HepG2 (cell line): Measurements from ENCODE around the gene ACAN. TPM values are rescaled to one million over a fixed set of nuclear protein-coding genes. Genes with fewer than 3 reads are reported as not detected.

ENCODE experiments used
- ATAC-seq: fragments of 200-7000 bp; cut with Tn5 transposase; 3 replicates; pipeline ENCODE4 v1.9.1; 2020; ENCODE audit warnings: mild to moderate bottlenecking, moderate library complexity
- BruUV-seq: library from RNA; stranded (reverse); fragments of 400-500 nt; replicated peaks from 2 replicates; lab custom pipeline; 2021; lab: Mats Ljungman, UMichigan
- CTCF ChIA-PET: fragments of 300-600 bp; formaldehyde crosslinking; extraction: SDS; loops from one replicate; lab custom pipeline; 2021; ENCODE audit warnings: low total read pairs, inconsistent platforms, low intra/inter-chr PET ratio; lab: Yijun Ruan, JAX
- POLR2A ChIA-PET: fragments of 350-600 bp; sonication (Branson Sonifier 250); formaldehyde crosslinking; loops from one replicate; lab custom pipeline; 2020; ENCODE audit warnings: antibody characterized with exemption, inconsistent platforms; lab: Yijun Ruan, JAX
- DNase-seq: peaks from one replicate; pipeline ENCODE4 v3.0.0-alpha.2; 2015; ENCODE audit warnings: low spot score
- FAIRE-seq: peaks from 3 replicates; lab custom pipeline; 2011; peaks lifted over from hg19 to GRCh38; lab: Jason Lieb, UNC
- H2AFZ ChIP-seq: one replicate; pipeline ENCODE4 v1.6.1; 2011; ENCODE audit warnings: low read length, inconsistent platforms
- H3K27ac ChIP-seq: fragments of 300-600 bp; 3 replicates; pipeline ENCODE4 v1.8.0; 2011; ENCODE audit warnings: mixed run types, mild to moderate bottlenecking, mixed read lengths, low read length, inconsistent platforms; ENCODE audit not compliant: insufficient read depth; ENCODE audit errors: extremely low read length
- H3K27me3 ChIP-seq, 2 experiments: fragments of 200-600 bp in 1 of 2; 2 replicates in 1 of 2; 3 replicates in 1 of 2; pipeline versions ENCODE4 v1.6.0 to v1.8.0; 2011; ENCODE audit warnings: low read length in 2 of 2, mild to moderate bottlenecking in 2 of 2, moderate library complexity in 2 of 2, inconsistent platforms in 1 of 2; ENCODE audit not compliant: insufficient read depth in 2 of 2, control insufficient read depth in 1 of 2
- H3K36me3 ChIP-seq, 2 experiments: fragments of 200-600 bp in 1 of 2; replicated peaks in 1 of 2; 2 replicates in 1 of 2; 3 replicates in 1 of 2; pipeline versions ENCODE4 v1.5.1 to v1.8.0; 2011; ENCODE audit warnings: low read length in 2 of 2, inconsistent platforms in 1 of 2; ENCODE audit not compliant: insufficient read depth in 2 of 2, control insufficient read depth in 1 of 2
- H3K4me1 ChIP-seq: 2 replicates; pipeline ENCODE4 v1.5.1; 2012; ENCODE audit warnings: low read length, inconsistent platforms; ENCODE audit not compliant: insufficient read depth
- H3K4me2 ChIP-seq: 2 replicates; pipeline ENCODE4 v1.6.0; 2011; ENCODE audit warnings: low read depth, low read length, inconsistent platforms
- H3K4me3 ChIP-seq, 3 experiments: fragments of 200-600 bp in 1 of 3; sonication (generic), shearing (Covaris generic) in 1 of 3; replicated peaks in 1 of 3; 2 replicates each; pipeline ENCODE4 v1.5.1; 2011 to 2016; ENCODE audit warnings: low read length in 3 of 3, inconsistent platforms in 2 of 3, low read depth in 2 of 3, mild to moderate bottlenecking in 2 of 3, control low read depth in 1 of 3, mixed read lengths in 1 of 3; ENCODE audit not compliant: insufficient read depth in 1 of 3
- H3K79me2 ChIP-seq: one replicate; pipeline ENCODE4 v1.6.1; 2011; ENCODE audit warnings: low read length, inconsistent platforms; ENCODE audit not compliant: insufficient read depth
- H3K9ac ChIP-seq: 2 replicates; pipeline ENCODE4 v1.6.0; 2011; ENCODE audit warnings: mild to moderate bottlenecking, low read depth, low read length, inconsistent platforms; ENCODE audit not compliant: insufficient read depth
- H3K9me3 ChIP-seq: 2 replicates; pipeline ENCODE4 v1.5.1; 2012; ENCODE audit warnings: mild to moderate bottlenecking, low read length
- H4K20me1 ChIP-seq: 2 replicates; pipeline ENCODE4 v1.6.0; 2011; ENCODE audit warnings: inconsistent platforms, mild to moderate bottlenecking, low read length, moderate library complexity; ENCODE audit not compliant: insufficient read depth
- ATF7 ChIP-seq, 2 experiments: fragments of 450-650 bp in 1 of 2; sonication (generic) in 1 of 2; formaldehyde crosslinking in 1 of 2; IDR thresholded peaks; 2 replicates each; pipeline versions ENCODE4 v1.4.0 to v1.6.1; 2016 to 2020; ENCODE audit warnings: antibody characterized with exemption in 1 of 2, mild to moderate bottlenecking in 1 of 2, missing genetic modification reagents in 1 of 2
- ERF ChIP-seq: IDR thresholded peaks from 2 replicates; pipeline ENCODE4 v1.6.1; 2018; ENCODE audit warnings: missing biosample characterization, missing genetic modification reagents
- FOXC1 ChIP-seq: sonication (generic); formaldehyde crosslinking; IDR thresholded peaks from 2 replicates; pipeline ENCODE4 v1.8.0; 2022; ENCODE audit warnings: mild to moderate bottlenecking, missing genetic modification reagents, borderline replicate concordance
- FOXO4 ChIP-seq: sonication (generic); formaldehyde crosslinking; conservative IDR thresholded peaks from 2 replicates; pipeline ENCODE4 v1.8.1; 2023; ENCODE audit warnings: missing genetic modification reagents
- GATAD2A ChIP-seq: IDR thresholded peaks from 2 replicates; pipeline ENCODE4 v1.6.1; 2016
- GFI1 ChIP-seq: sonication (generic); formaldehyde crosslinking; IDR thresholded peaks from 2 replicates; pipeline ENCODE4 v1.5.0; 2020; ENCODE audit warnings: missing genetic modification reagents, mild to moderate bottlenecking, borderline replicate concordance
- HOXA9 ChIP-seq: sonication (generic); formaldehyde crosslinking; IDR thresholded peaks from 2 replicates; pipeline ENCODE4 v1.8.1; 2022; ENCODE audit warnings: missing genetic modification reagents, mild to moderate bottlenecking, moderate library complexity, borderline replicate concordance
- KAT2B ChIP-seq: fragments of 150-350 bp; IDR thresholded peaks from 2 replicates; pipeline ENCODE4 v1.6.1; 2014; ENCODE audit warnings: low read depth, low read length, borderline replicate concordance
- SYNCRIP ChIP-seq: fragments of 200-400 bp; formaldehyde crosslinking; IDR thresholded peaks from 2 replicates; pipeline ENCODE4 v1.6.1; 2018; ENCODE audit warnings: mild to moderate bottlenecking, low read depth, low read length; ENCODE audit not compliant: insufficient read depth
- ZNF121 ChIP-seq: sonication (generic); formaldehyde crosslinking; IDR thresholded peaks from 2 replicates; pipeline ENCODE4 v1.5.0; 2020; ENCODE audit warnings: mild to moderate bottlenecking, missing genetic modification reagents
- ZNF3 ChIP-seq: IDR thresholded peaks from 2 replicates; pipeline ENCODE4 v1.7.0; 2017; ENCODE audit warnings: inconsistent platforms
- ZNF567 ChIP-seq: sonication (generic); formaldehyde crosslinking; IDR thresholded peaks from 2 replicates; pipeline ENCODE4 v1.8.1; 2023; ENCODE audit warnings: mild to moderate bottlenecking, missing genetic modification reagents, borderline replicate concordance
- ZSCAN21 ChIP-seq: sonication (generic); formaldehyde crosslinking; IDR thresholded peaks from 2 replicates; pipeline ENCODE4 v1.8.0; 2022; ENCODE audit warnings: mild to moderate bottlenecking, missing genetic modification reagents, moderate library complexity, borderline replicate concordance
- ZSCAN29 ChIP-seq: sonication (generic); formaldehyde crosslinking; conservative IDR thresholded peaks from 2 replicates; pipeline ENCODE4 v1.4.0; 2020; ENCODE audit warnings: mild to moderate bottlenecking, missing genetic modification reagents
- ZSCAN30 ChIP-seq: sonication (generic); formaldehyde crosslinking; IDR thresholded peaks from 2 replicates; pipeline ENCODE4 v1.5.0; 2020; ENCODE audit warnings: mild to moderate bottlenecking, missing genetic modification reagents
- WGBS: methylation state at CpG from one replicate; pipeline ENCODE4 v1.1.6; 2017; ENCODE audit warnings: low lambda C conversion rate; 5-methylcytosine and 5-hydroxymethylcytosine counted together
- in situ Hi-C: cut with HindIII; loops from 2 replicates; pipeline ENCODE4 v1.10.0; 2017; ENCODE audit warnings: low pct_unique_long_range_greater_than_20kb; ENCODE audit not compliant: extremely low pct_ligation_motif_present
- intact Hi-C: fragments of 100-400 bp; cut with micrococcal nuclease; formaldehyde crosslinking; loops from one replicate; pipeline ENCODE4 v1.10.0; 2022; ENCODE audit not compliant: unreplicated experiment
- polyA plus RNA-seq, 8 experiments: library from polyadenylated mRNA; depleted of rRNA in 3 of 8; stranded (reverse) in 7 of 8; unstranded in 1 of 8; fragments of >200 nt; fragmentation: Illumina TruSeq in 4 of 8; extraction: Trizol in 4 of 8; gene quantifications; 2 replicates each; pipeline versions ENCODE4 v1.2.1 to v1.2.3, GENCODE V29; 2011 to 2016; ENCODE audit warnings: low read depth in 4 of 8, missing spikeins in 1 of 8, mixed read lengths in 1 of 8; ENCODE audit not compliant: insufficient read depth in 1 of 8
- total RNA-seq, 5 experiments: library from RNA; depleted of rRNA; stranded (reverse); fragments of >200 nt; fragmentation: Illumina TruSeq; extraction: Trizol; gene quantifications; 2 replicates each; pipeline ENCODE4 v1.2.3, GENCODE V29; 2016; ENCODE audit warnings: low read depth in 1 of 5

Gene ACAN
- total and polyA plus RNA-seq, 2 of the 13 experiments (the other 11 are each of a cell fraction or from before 2014, with no cell fraction given), result not detected

GRCh38 chr15:88882785-88883184 lies 79.5 kb downstream of the ACAN start:
- H3K27ac ChIP-seq, result no peak overlapping the region
- TF ChIP-seq SYNCRIP, result no peak
- no peak for TF ChIP-seq ZNF3 (CRISPR knock-in tag)
- TF ChIP-seq ZNF121, result no peak
- TF ChIP-seq KAT2B, result no peak
- TF ChIP-seq ZSCAN21 (CRISPR knock-in tag), result no peak
- no peak for TF ChIP-seq ZNF567 (CRISPR knock-in tag)
- no peak for TF ChIP-seq ATF7 (IDR thresholded peaks at IDR 0.05)
- TF ChIP-seq ATF7 (CRISPR knock-in tag; IDR thresholded peaks at IDR 0.05), result no peak
- TF ChIP-seq ERF, result no peak
- TF ChIP-seq GFI1, result no peak
- TF ChIP-seq ZSCAN29 (CRISPR knock-in tag), result no peak
- no peak for TF ChIP-seq FOXC1 (CRISPR knock-in tag)
- TF ChIP-seq FOXO4 (CRISPR knock-in tag), result no peak
- TF ChIP-seq ZSCAN30 (CRISPR knock-in tag), result no peak
- no peak for TF ChIP-seq GATAD2A
- TF ChIP-seq HOXA9 (CRISPR knock-in tag), result no peak
- FAIRE-seq, result no peak
- no peaks in the 10 kb centered on the region for H3K79me2 ChIP-seq
- H3K27me3 ChIP-seq, result peaks cover 6 to 17% of the 10 kb centered on the region in 2 experiments; a peak in 4 of 5 replicates
- H3K4me1 ChIP-seq, result no peaks in the 10 kb centered on the region
- ChIA-PET POLR2A (no interaction called here), CTCF (no interaction called here)
- no peak for DNase-seq
- no peaks in the 10 kb centered on the region for H4K20me1 ChIP-seq
- H3K36me3 ChIP-seq, result no peaks in the 10 kb centered on the region
- no peak for ATAC-seq
- intact Hi-C loops (no loop called here), in situ Hi-C loops (no loop called here)
- WGBS, result 53% methylated on average over 3 of the region's 4 CpGs
- BruUV-seq, result no TSS peak
- H2AFZ ChIP-seq, result no peak overlapping the region
- H3K4me3 ChIP-seq, result no peak overlapping the region
- H3K9me3 ChIP-seq, result no peaks in the 10 kb centered on the region
- no peak overlapping the region for H3K9ac ChIP-seq
- no peak overlapping the region for H3K4me2 ChIP-seq
